GM18873 (cell line): ENCODE measurements around the gene CD2AP.
"Not testable (repeated sequence)": the region's sequence is repeated elsewhere in the genome, so short reads cannot be mapped to it uniquely, and the experiment has no call there.

ENCODE experiments used
- ATAC-seq: cut with Tn5 transposase; IDR thresholded peaks from one replicate; pipeline ENCODE4 v1.9.1; 2021; ENCODE audit warnings: mild to moderate bottlenecking, moderate library complexity, moderate number of reproducible peaks; ENCODE audit not compliant: unreplicated experiment, low FRiP score

The CD2AP gene

GRCh38 chr6:47628448-47629272 lies 151.1 kb downstream of the CD2AP start:
- ATAC-seq = no peak

GRCh38 chr6:47629954-47630353 lies 152.4 kb downstream of the CD2AP start:
- ATAC-seq = no peak

GRCh38 chr6:47630587-47630986 lies 153.0 kb downstream of the CD2AP start:
- no peak for ATAC-seq

- no peak for ATAC-seq
Measured at GRCh38 chr6:47631269-47631772, 153.7 kb downstream of the CD2AP start.

- ATAC-seq = no peak
Measured at GRCh38 chr6:47631797-47632196, 154.2 kb downstream of the CD2AP start.

GRCh38 chr6:47633141-47633540 lies 155.6 kb downstream of the CD2AP start:
- ATAC-seq = no peak

GRCh38 chr6:47634210-47635047 lies 156.8 kb downstream of the CD2AP start:
- ATAC-seq = no peak

- no peak for ATAC-seq
Measured at GRCh38 chr6:47646689-47647088, 169.1 kb downstream of the CD2AP start.

GRCh38 chr6:47647188-47647587 lies 169.6 kb downstream of the CD2AP start:
- no peak for ATAC-seq

- ATAC-seq = not testable (repeated sequence)
Measured at GRCh38 chr6:47647626-47648025, 170.0 kb downstream of the CD2AP start.

- no peak for ATAC-seq
Measured at GRCh38 chr6:47648031-47648430, 170.4 kb downstream of the CD2AP start.

- no peak for ATAC-seq
Measured at GRCh38 chr6:47650553-47651432, 173.2 kb downstream of the CD2AP start.

GRCh38 chr6:47651505-47651944 lies 173.9 kb downstream of the CD2AP start:
- no peak for ATAC-seq

- no peak for ATAC-seq
Measured at GRCh38 chr6:47653706-47654105, 176.1 kb downstream of the CD2AP start.

GRCh38 chr6:47654255-47654654 lies 176.7 kb downstream of the CD2AP start:
- no peak for ATAC-seq

GRCh38 chr6:47655719-47656595 lies 178.4 kb downstream of the CD2AP start:
- ATAC-seq = no peak

GRCh38 chr6:47661960-47662359 lies 184.4 kb downstream of the CD2AP start:
- ATAC-seq = no peak

- ATAC-seq = no peak
Measured at GRCh38 chr6:47663462-47664216, 186.1 kb downstream of the CD2AP start.

- no peak for ATAC-seq
Measured at GRCh38 chr6:47665112-47665511, 187.5 kb downstream of the CD2AP start.
